Smooth muscle cell (in vitro differentiated cells): Measurements from ENCODE around the gene MEF2C. TPM values are rescaled to one million over a fixed set of nuclear protein-coding genes. Genes with fewer than 3 reads are reported as not detected.

Experiments
- DNase-seq: peaks from one replicate; lab custom pipeline; 2025; ENCODE audit not compliant: unreplicated experiment; lab: John Stamatoyannopoulos, UW
- H2AFZ ChIP-seq: fragments of 200-600 bp; sonication (generic); 2 replicates; pipeline ENCODE4 v1.6.0; 2016; ENCODE audit warnings: antibody characterized with exemption, low read depth, mild to moderate bottlenecking
- H3F3A ChIP-seq: fragments of 200-600 bp; sonication (generic); 2 replicates; pipeline ENCODE4 v1.6.0; 2017; ENCODE audit warnings: antibody characterized with exemption, low read depth
- H3K27ac ChIP-seq: fragments of 200-600 bp; sonication (generic); 2 replicates; pipeline ENCODE4 v1.5.1; 2016; ENCODE audit warnings: low read depth, mild to moderate bottlenecking
- H3K27me3 ChIP-seq: fragments of 200-600 bp; sonication (generic); 2 replicates; pipeline ENCODE4 v1.6.1; 2016; ENCODE audit warnings: low read depth, mild to moderate bottlenecking
- H3K36me3 ChIP-seq: fragments of 200-600 bp; sonication (generic); 2 replicates; pipeline ENCODE4 v1.5.1; 2016; ENCODE audit warnings: low read depth
- H3K4me1 ChIP-seq: fragments of 200-600 bp; sonication (generic); 2 replicates; pipeline ENCODE4 v1.5.1; 2016; ENCODE audit warnings: low read depth
- H3K4me2 ChIP-seq: fragments of 200-600 bp; sonication (generic); 2 replicates; pipeline ENCODE4 v1.6.0; 2016; ENCODE audit warnings: mild to moderate bottlenecking
- H3K4me3 ChIP-seq: fragments of 200-600 bp; sonication (generic); 2 replicates; pipeline ENCODE4 v1.5.1; 2016; ENCODE audit warnings: mild to moderate bottlenecking
- H3K79me2 ChIP-seq: fragments of 200-600 bp; sonication (generic); 2 replicates; pipeline ENCODE4 v1.6.0; 2016; ENCODE audit warnings: low read depth, mild to moderate bottlenecking
- H3K9ac ChIP-seq: fragments of 200-600 bp; sonication (generic); 2 replicates; pipeline ENCODE4 v1.6.0; 2016; ENCODE audit warnings: low read depth
- H3K9me3 ChIP-seq: fragments of 200-600 bp; sonication (generic); replicated peaks from 2 replicates; pipeline ENCODE4 v1.5.1; 2016; ENCODE audit warnings: low read depth
- H4K20me1 ChIP-seq: fragments of 200-600 bp; sonication (generic); 2 replicates; pipeline ENCODE4 v1.6.0; 2016; ENCODE audit warnings: low read depth
- WGBS: methylation state at CpG from one replicate; pipeline ENCODE4 v1.1.7; 2016; ENCODE audit warnings: low lambda C conversion rate; 5-methylcytosine and 5-hydroxymethylcytosine counted together
- polyA plus RNA-seq: library from polyadenylated mRNA; unstranded; fragments of >200 nt; fragmentation: Nextera tagmentation; extraction: Ambion mirVana; gene quantifications from 2 replicates; pipeline ENCODE4 v1.2.1, GENCODE V29; 2016
- total RNA-seq: library from RNA; depleted of rRNA; stranded (reverse); fragments of >200 nt; gene quantifications from 2 replicates; pipeline ENCODE4 v1.2.3, GENCODE V29; 2014
- TF ChIP-seq, protein P1 (sequence below): fragments of 200-600 bp; sonication (generic); IDR thresholded peaks from 2 replicates; pipeline ENCODE4 v1.5.1; 2017; ENCODE audit warnings: borderline replicate concordance, mild to moderate bottlenecking, antibody characterized with exemption; ENCODE audit not compliant: insufficient read depth, poor library complexity, severe bottlenecking

Gene MEF2C
- total and polyA plus RNA-seq, 2 experiments from 2014 or later = 11.4 to 14.0 TPM

GRCh38 chr5:88765798-88766197 is 117.2 kb downstream of the MEF2C start:
- Histone ChIP-seq H3F3A (no peaks in the 10 kb centered on the region), H4K20me1 (no peaks in the 10 kb centered on the region), H3K4me1 (no peaks in the 10 kb centered on the region), H2AFZ (no peak overlapping the region), H3K27ac (no peak overlapping the region), H3K27me3 (no peaks in the 10 kb centered on the region), H3K9ac (no peak overlapping the region), H3K4me3 (no peak overlapping the region), H3K9me3 (no peaks in the 10 kb centered on the region), H3K36me3 (no peaks in the 10 kb centered on the region), H3K79me2 (no peaks in the 10 kb centered on the region), H3K4me2 (no peak overlapping the region)
- DNase-seq = no peak
- TF ChIP-seq, protein P1, sequence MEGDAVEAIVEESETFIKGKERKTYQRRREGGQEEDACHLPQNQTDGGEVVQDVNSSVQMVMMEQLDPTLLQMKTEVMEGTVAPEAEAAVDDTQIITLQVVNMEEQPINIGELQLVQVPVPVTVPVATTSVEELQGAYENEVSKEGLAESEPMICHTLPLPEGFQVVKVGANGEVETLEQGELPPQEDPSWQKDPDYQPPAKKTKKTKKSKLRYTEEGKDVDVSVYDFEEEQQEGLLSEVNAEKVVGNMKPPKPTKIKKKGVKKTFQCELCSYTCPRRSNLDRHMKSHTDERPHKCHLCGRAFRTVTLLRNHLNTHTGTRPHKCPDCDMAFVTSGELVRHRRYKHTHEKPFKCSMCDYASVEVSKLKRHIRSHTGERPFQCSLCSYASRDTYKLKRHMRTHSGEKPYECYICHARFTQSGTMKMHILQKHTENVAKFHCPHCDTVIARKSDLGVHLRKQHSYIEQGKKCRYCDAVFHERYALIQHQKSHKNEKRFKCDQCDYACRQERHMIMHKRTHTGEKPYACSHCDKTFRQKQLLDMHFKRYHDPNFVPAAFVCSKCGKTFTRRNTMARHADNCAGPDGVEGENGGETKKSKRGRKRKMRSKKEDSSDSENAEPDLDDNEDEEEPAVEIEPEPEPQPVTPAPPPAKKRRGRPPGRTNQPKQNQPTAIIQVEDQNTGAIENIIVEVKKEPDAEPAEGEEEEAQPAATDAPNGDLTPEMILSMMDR = no peak
- 92% methylated on average over 7 of the region's 7 CpGs for WGBS

- no peaks in the 10 kb centered on the region for H4K20me1 ChIP-seq
- H3K9me3 ChIP-seq = no peaks in the 10 kb centered on the region
- no peak overlapping the region for H3K27ac ChIP-seq
- 94% methylated on average over 2 of the region's 2 CpGs for WGBS
- TF ChIP-seq, protein P1 = no peak
- H3K36me3 ChIP-seq = no peaks in the 10 kb centered on the region
- H3K4me3 ChIP-seq = no peak overlapping the region
- H3F3A ChIP-seq = no peaks in the 10 kb centered on the region
- no peaks in the 10 kb centered on the region for H3K79me2 ChIP-seq
- H3K4me1 ChIP-seq = no peaks in the 10 kb centered on the region
- DNase-seq = no peak
- H3K9ac ChIP-seq = no peak overlapping the region
- no peak overlapping the region for H3K4me2 ChIP-seq
- H3K27me3 ChIP-seq = no peaks in the 10 kb centered on the region
- no peak overlapping the region for H2AFZ ChIP-seq
Measured at GRCh38 chr5:88765171-88765570, 117.8 kb downstream of the MEF2C start.

DNA sequence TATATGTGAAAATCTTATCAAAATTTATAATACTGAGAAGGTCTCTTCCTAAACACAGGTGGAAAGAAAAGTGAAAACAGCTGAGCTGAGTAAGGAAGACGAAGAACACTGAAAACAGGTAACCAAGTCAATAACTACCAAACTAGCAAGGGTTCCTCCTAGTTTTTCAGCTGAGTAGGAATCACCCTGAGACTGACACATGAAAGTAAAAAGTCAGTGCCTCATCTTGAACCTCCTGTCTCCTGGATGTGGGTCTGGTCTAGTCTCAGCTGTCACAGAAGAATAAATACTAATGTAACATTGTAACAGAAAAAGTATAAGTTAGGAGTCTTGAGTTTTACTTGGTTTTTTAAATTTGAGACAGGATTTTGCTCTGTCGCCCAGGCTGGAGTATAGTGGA is 121.0 kb downstream of the MEF2C start:
- H3K36me3 ChIP-seq = no peaks in the 10 kb centered on the region
- H3K27me3 ChIP-seq = no peaks in the 10 kb centered on the region
- no peak for DNase-seq
- TF ChIP-seq, protein P1 = no peak
- H3F3A ChIP-seq = no peaks in the 10 kb centered on the region
- no peak overlapping the region for H3K27ac ChIP-seq
- H3K4me1 ChIP-seq = no peaks in the 10 kb centered on the region
- no peaks in the 10 kb centered on the region for H3K9me3 ChIP-seq
- WGBS = 98% methylated on average over 2 of the region's 2 CpGs
- no peak overlapping the region for H3K4me3 ChIP-seq
- H3K79me2 ChIP-seq = no peaks in the 10 kb centered on the region
- H3K4me2 ChIP-seq = no peak overlapping the region
- no peak overlapping the region for H2AFZ ChIP-seq
- H4K20me1 ChIP-seq = no peaks in the 10 kb centered on the region
- no peak overlapping the region for H3K9ac ChIP-seq

DNA sequence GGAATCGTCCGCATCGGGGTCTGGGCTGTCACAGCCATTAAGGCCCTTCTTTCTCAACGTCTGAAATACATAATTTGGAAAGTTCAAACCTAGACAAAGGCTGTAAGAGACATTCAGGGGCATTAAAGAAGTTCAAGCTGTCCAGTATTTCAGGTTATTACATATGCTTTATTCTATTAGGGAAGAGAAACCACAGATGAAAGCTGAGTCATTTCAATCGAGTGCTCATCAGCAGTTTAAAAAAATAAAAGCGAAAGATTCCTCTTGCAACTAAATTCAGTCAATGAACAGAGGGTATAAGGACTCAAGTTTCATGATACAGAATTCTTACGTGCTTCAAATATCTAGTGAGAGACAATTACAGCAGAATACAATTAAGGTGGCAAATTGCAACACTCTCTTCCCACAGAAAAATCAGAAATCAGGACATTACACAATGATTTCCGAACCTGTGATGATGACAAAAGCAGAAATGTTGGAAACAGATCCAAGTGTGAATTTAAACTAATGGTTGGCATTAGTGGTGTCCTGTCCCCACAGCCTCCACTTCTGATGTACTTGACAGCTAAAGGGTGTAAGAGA is 121.6 kb downstream of the MEF2C start:
- DNase-seq = no peak
- 92% methylated on average over 8 of the region's 8 CpGs for WGBS
- H3K27me3 ChIP-seq = no peaks in the 10 kb centered on the region
- no peaks in the 10 kb centered on the region for H3F3A ChIP-seq
- H4K20me1 ChIP-seq = no peaks in the 10 kb centered on the region
- TF ChIP-seq, protein P1 = no peak
- H3K79me2 ChIP-seq = no peaks in the 10 kb centered on the region
- no peak overlapping the region for H3K9ac ChIP-seq
- H3K4me3 ChIP-seq = no peak overlapping the region
- no peak overlapping the region for H3K4me2 ChIP-seq
- no peaks in the 10 kb centered on the region for H3K36me3 ChIP-seq
- no peak overlapping the region for H2AFZ ChIP-seq
- no peak overlapping the region for H3K27ac ChIP-seq
- no peaks in the 10 kb centered on the region for H3K9me3 ChIP-seq
- H3K4me1 ChIP-seq = no peaks in the 10 kb centered on the region
